ENCODE measurements around the gene TXNRD1. TPM values are rescaled to one million over a fixed set of nuclear protein-coding genes. Genes with fewer than 3 reads are reported as not detected.

The TXNRD1 gene
- total and polyA plus RNA-seq, 2 donors (not counting 1 experiment from before 2014, with no cell fraction given) = 436 to 1,000 TPM

GRCh38 chr12:104280111-104280510 lies 64.5 kb downstream of the TXNRD1 start:
- no peak overlapping the region for H2AFZ ChIP-seq (ENCODE audit: low read length)

GRCh38 chr12:104280717-104281458 lies 65.3 kb downstream of the TXNRD1 start:
- no peak for TF ChIP-seq CTCF (conservative IDR thresholded peaks at IDR 0.05 in 1 of 2, IDR thresholded peaks at IDR 0.05 in 1 of 2; ENCODE audit: low read depth in 1 of 2, low read length in 2 of 2)
- no peak for TF ChIP-seq EZH2 (IDR thresholded peaks at IDR 0.05; ENCODE audit: low read length, missing control alignments)
- peak; percentile 97 to 99 for DNase-seq (ENCODE audit: low read depth in 2 of 2)
- no peak overlapping the region for H3K9ac ChIP-seq (ENCODE audit: insufficient read depth, low read length)
- peak overlapping the region; percentile 38 for H3K4me2 ChIP-seq (ENCODE audit: extremely low read depth, insufficient read depth, low read length)
- H3K27ac ChIP-seq (ENCODE audit: insufficient read depth, low read length) = peak overlapping the region; percentile 83
- no peak overlapping the region for H2AFZ ChIP-seq (ENCODE audit: low read length)
- no peaks in the 10 kb centered on the region for H4K20me1 ChIP-seq (ENCODE audit: control insufficient read depth, extremely low read depth, insufficient read depth, low read length)
- H3K27me3 ChIP-seq (ENCODE audit: control insufficient read depth, insufficient read depth, low read length) = no peaks in the 10 kb centered on the region
- H3K36me3 ChIP-seq (ENCODE audit: control insufficient read depth, insufficient read depth, low read length) = no peaks in the 10 kb centered on the region
- H3K9me3 ChIP-seq (ENCODE audit: control insufficient read depth, insufficient read depth, low read depth, low read length) = no peaks in the 10 kb centered on the region
- H3K4me3 ChIP-seq (replicated peaks in 1 of 4; ENCODE audit: control extremely low read depth in 1 of 4, insufficient read depth in 1 of 4, low read depth in 3 of 4, low read length in 4 of 4) = peak overlapping the region in 2 of 4 experiments; percentile 0 to 27
- H3K4me1 ChIP-seq (ENCODE audit: control insufficient read depth, extremely low read depth, insufficient read depth, low read length) = peaks cover 25% of the 10 kb centered on the region
- peaks cover 4% of the 10 kb centered on the region for H3K79me2 ChIP-seq (ENCODE audit: control insufficient read depth, insufficient read depth, low read length)

More at GRCh38 chr12:104280111-104280510, 64.5 kb downstream of the TXNRD1 start:
- Histone ChIP-seq H3K27me3 (ENCODE audit: control insufficient read depth, insufficient read depth, low read length) (no peaks in the 10 kb centered on the region), H3K9me3 (ENCODE audit: control insufficient read depth, insufficient read depth, low read depth, low read length) (no peaks in the 10 kb centered on the region), H3K4me3 (replicated peaks in 1 of 4; ENCODE audit: control extremely low read depth in 1 of 4, insufficient read depth in 1 of 4, low read depth in 3 of 4, low read length in 4 of 4) (peak overlapping the region in 2 of 4 experiments; percentile 0 to 27), H4K20me1 (ENCODE audit: control insufficient read depth, extremely low read depth, insufficient read depth, low read length) (no peaks in the 10 kb centered on the region), H3K79me2 (ENCODE audit: control insufficient read depth, insufficient read depth, low read length) (peaks cover 4% of the 10 kb centered on the region), H3K4me1 (ENCODE audit: control insufficient read depth, extremely low read depth, insufficient read depth, low read length) (peaks cover 18% of the 10 kb centered on the region), H3K9ac (ENCODE audit: insufficient read depth, low read length) (no peak overlapping the region), H3K27ac (ENCODE audit: insufficient read depth, low read length) (peak overlapping the region; percentile 83), H3K4me2 (ENCODE audit: extremely low read depth, insufficient read depth, low read length) (peak overlapping the region; percentile 38), H3K36me3 (ENCODE audit: control insufficient read depth, insufficient read depth, low read length) (no peaks in the 10 kb centered on the region)
- TF ChIP-seq CTCF (conservative IDR thresholded peaks at IDR 0.05 in 1 of 2, IDR thresholded peaks at IDR 0.05 in 1 of 2; ENCODE audit: low read depth in 1 of 2, low read length in 2 of 2) (no peak), EZH2 (IDR thresholded peaks at IDR 0.05; ENCODE audit: low read length, missing control alignments) (no peak)
- peak in 1 of 2 donors; percentile 33 for DNase-seq (ENCODE audit: low read depth in 2 of 2)

- Histone ChIP-seq H3K9me3 (ENCODE audit: control insufficient read depth, insufficient read depth, low read depth, low read length) (no peaks in the 10 kb centered on the region), H3K27ac (ENCODE audit: insufficient read depth, low read length) (peak overlapping the region; percentile 37), H3K9ac (ENCODE audit: insufficient read depth, low read length) (no peak overlapping the region), H3K4me2 (ENCODE audit: extremely low read depth, insufficient read depth, low read length) (no peak overlapping the region), H4K20me1 (ENCODE audit: control insufficient read depth, extremely low read depth, insufficient read depth, low read length) (no peaks in the 10 kb centered on the region), H3K79me2 (ENCODE audit: control insufficient read depth, insufficient read depth, low read length) (peaks cover 4% of the 10 kb centered on the region), H3K4me1 (ENCODE audit: control insufficient read depth, extremely low read depth, insufficient read depth, low read length) (peaks cover 25% of the 10 kb centered on the region), H3K27me3 (ENCODE audit: control insufficient read depth, insufficient read depth, low read length) (no peaks in the 10 kb centered on the region), H3K4me3 (replicated peaks in 1 of 4; ENCODE audit: control extremely low read depth in 1 of 4, insufficient read depth in 1 of 4, low read depth in 3 of 4, low read length in 4 of 4) (no peak overlapping the region), H2AFZ (ENCODE audit: low read length) (no peak overlapping the region), H3K36me3 (ENCODE audit: control insufficient read depth, insufficient read depth, low read length) (no peaks in the 10 kb centered on the region)
- TF ChIP-seq CTCF (conservative IDR thresholded peaks at IDR 0.05 in 1 of 2, IDR thresholded peaks at IDR 0.05 in 1 of 2; ENCODE audit: low read depth in 1 of 2, low read length in 2 of 2) (no peak), EZH2 (IDR thresholded peaks at IDR 0.05; ENCODE audit: low read length, missing control alignments) (no peak)
- peak in 1 of 2 donors; percentile 86 for DNase-seq (ENCODE audit: low read depth in 2 of 2)
These were observed 66.1 kb downstream of the TXNRD1 start for GRCh38 chr12:104281636-104282035.
